HG02884 (cell line): ENCODE data around the gene INPP5B.
"Not testable (repeated sequence)": the region's sequence is repeated elsewhere in the genome, so short reads cannot be mapped to it uniquely, and the experiment has no call there.

ENCODE experiments used
- ATAC-seq: cut with Tn5 transposase; IDR thresholded peaks from one replicate; pipeline ENCODE4 v1.9.1; 2021; ENCODE audit warnings: mild to moderate bottlenecking, moderate library complexity; ENCODE audit not compliant: unreplicated experiment

INPP5B gene

GRCh38 chr1:37915476-37916093 is 31.3 kb downstream of the INPP5B start:
- ATAC-seq = no peak

DNA sequence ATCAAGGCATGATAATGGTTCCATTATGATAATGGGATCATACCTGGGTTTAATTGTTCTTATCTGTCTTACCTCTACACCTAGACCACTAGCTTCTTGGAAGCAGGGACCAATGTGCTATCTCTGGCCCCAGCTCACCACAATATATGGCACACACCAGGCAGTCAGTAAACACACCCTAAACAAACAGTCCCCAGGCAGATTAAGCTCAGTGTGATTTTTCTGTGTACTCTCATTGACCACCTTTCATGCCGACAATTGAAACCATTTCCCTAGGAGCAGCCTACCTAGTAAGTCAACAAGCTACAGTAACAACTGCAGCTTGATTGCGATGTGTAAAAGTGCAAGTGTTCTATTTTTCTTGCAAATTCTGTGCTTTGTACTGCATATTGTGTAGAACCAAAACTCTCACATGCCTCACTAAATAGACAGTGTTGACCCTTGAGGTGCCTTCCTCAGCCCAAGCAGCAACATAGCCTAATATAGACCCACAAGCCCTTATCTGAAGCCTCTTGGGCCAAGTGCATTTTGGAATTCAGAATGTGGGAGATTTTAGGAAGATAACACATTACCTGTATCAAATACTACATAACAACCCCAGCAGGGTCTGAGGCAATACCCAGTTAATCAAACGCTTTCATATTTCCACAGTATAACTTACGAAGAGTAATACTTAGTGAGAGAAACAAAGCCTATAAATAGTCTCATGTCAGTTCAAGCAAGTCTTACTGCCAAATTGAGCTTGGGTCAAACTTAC is 32.0 kb downstream of the INPP5B start:
- ATAC-seq = no peak

DNA sequence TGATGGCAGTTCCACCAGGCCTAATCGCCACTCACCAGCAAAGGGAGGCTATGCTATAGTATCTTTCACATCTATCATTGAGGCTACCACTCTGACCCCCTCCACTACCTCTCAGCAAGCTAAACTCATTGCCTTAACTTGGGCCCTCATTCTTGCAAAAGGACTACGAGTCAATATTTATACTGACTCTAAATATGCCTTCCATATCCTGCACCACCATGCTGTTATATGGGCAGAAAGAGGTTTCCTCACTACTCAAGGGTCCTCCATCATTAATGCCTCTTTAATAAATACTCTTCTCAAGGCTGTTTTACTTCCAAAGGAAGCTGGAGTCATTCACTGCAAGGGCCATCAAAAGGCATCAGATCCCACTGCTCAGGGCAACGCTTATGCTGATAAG is 35.4 kb downstream of the INPP5B start:
- not testable (repeated sequence) for ATAC-seq

DNA sequence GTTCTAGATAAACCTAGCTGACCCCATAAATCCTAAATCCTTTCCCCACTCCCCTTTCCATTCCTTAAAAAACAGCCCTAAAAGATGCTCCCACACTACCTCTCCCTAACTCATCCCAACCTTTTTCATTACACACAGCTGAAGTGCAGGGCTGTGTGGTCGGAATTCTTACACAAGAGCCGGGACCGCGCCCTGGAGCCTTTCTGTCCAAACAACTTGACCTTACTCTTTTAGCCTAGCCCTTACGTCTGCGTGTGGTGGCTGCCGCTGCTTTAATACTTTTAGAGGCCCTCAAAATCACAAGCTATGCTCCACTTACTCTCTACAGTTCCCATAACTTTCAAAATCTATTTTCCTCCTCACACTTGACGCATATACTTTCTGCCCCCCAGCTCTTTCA is 36.0 kb downstream of the INPP5B start:
- ATAC-seq = not testable (repeated sequence)

DNA sequence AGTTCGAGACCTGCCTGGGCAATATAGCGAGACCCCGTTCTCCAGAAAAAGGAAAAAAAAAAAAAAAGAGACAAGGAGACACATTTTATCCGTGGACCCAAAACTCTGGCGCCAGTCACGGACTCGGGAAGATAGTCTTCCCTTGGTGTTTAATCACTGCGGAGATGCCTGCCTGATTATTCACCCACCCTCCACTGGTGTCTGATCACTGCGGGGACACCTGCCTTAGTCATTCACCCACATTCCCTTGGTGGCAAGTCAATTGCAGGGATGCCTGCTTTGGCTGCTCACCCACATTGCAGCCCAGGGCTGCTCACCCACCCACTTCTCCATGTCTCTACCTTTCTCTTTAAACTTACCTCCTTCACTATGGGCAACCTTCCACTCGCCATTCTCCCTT is 38.3 kb downstream of the INPP5B start:
- ATAC-seq = not testable (repeated sequence)

GRCh38 chr1:37907416-37908125 is 39.3 kb downstream of the INPP5B start:
- not testable (repeated sequence) for ATAC-seq

DNA sequence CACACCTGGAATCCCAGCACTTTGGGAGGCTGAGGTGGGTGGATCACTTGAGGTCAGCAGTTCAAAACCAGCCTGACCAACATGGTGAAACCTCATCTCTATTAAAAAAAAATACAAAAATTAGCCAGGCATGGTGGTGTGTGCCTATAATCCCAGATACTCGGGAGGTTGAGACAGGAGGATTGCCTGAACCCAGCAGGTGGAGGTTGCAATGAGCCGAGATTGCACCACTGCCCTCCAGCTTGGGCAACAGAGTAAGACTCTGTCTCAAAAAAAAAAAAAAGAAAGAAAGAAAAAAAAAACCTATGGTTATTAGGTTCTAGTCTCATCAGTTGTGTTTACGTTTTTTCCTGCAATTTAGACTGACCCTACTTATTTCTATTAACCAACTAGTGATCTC is 40.3 kb downstream of the INPP5B start:
- not testable (repeated sequence) for ATAC-seq

DNA sequence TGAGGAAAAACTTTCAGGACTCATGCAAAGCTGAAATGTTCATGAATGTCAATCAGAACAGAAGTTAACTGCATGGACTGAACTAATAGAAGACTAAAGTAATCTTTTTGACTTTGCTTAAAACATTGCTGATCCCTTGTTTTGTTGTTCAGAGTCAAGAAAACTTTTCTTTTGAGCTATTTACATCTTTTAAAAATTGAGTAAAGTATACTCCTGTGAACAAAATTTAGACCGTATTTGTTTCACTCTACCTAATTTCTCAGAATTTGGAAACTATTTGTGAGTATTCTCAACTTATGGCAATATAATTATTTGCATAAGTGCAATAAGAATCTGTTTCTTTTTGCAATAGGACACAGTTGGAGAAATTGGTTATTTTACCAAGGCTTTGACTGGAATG is 41.1 kb downstream of the INPP5B start:
- no peak for ATAC-seq

GRCh38 chr1:37903921-37904320 is 42.9 kb downstream of the INPP5B start:
- not testable (repeated sequence) for ATAC-seq

- ATAC-seq = no peak
These were observed 43.9 kb downstream of the INPP5B start for GRCh38 chr1:37902983-37903382.

GRCh38 chr1:37901893-37902225 is 45.0 kb downstream of the INPP5B start:
- no peak for ATAC-seq

GRCh38 chr1:37901191-37901892 is 45.5 kb downstream of the INPP5B start:
- ATAC-seq = no peak

DNA sequence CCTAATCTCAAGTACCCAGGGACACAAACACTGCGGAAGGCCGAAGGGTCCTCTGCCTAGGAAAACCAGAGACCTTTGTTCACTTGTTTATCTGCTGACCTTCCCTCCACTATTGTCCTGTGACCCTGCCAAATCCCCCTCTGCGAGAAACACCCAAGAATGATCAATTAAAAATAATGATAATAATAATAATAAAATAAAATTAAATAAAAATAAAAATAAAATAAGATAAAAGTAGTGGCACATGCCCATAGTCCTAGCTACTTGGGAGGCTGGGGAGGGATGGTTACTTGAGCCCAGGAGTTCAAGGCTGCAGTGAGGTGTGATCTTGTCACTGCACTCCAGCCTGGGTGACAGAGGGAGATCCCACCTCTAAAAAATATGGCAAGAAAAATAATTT is 49.3 kb downstream of the INPP5B start:
- ATAC-seq = not testable (repeated sequence)

DNA sequence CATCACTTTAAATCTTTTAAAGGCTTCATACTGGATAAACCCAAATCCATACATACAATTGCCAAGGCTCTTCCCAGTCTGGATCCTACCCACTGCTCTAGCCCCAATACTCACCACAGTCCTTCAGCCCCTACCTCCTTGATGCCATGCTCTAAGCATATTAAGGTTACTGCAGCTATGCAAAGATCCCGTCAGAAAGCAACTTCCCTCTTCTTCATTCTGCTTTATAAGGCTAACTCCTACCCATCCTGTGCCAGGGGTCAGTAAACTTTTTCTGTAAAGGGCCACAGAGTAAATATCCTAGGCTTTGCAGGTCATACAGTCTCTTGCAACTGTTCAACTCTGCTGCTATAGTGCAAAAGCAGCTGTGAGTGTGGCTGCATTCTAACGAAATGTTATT is 53.2 kb downstream of the INPP5B start:
- ATAC-seq = no peak

DNA sequence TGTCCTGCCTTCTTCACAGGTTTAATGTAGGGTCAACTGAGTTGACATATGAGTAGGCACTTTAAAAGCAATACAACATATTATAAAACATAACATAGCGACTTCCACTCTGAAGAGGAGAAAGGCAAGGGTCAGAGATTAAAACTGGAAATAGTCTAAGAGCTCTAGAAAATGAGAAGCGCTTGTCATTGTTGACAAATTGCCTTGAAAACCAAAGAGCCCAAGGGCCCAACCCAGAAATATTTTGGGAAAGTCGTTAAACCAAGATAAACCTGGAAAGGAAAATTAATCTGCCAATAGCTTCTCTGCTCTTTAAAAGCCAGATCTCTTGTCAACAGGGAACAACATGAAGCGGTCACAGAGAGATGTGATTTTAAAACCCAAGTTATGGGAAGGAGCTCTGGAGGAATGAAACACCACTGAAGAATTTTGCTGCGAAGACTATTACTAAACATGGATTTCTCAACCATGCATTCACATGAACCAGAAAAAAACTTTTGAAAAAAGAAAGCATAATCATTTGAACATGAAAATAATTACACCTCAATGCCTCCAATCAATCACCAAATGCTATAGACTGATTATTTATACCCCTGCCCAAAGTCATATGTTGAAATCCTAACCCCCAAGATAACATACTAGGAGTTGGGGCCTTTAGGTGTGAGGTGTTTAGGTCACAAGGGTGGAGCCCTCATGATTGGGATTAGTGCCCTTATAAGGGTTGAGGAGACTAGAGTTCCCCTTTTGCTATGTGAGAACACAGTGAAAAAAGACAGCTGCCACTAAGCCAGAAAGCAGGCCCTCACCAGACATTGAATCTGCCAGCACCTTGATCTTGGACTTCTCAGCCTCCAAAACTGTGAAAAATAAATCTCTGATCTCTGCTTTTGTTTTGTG is 54.5 kb downstream of the INPP5B start:
- no peak for ATAC-seq

DNA sequence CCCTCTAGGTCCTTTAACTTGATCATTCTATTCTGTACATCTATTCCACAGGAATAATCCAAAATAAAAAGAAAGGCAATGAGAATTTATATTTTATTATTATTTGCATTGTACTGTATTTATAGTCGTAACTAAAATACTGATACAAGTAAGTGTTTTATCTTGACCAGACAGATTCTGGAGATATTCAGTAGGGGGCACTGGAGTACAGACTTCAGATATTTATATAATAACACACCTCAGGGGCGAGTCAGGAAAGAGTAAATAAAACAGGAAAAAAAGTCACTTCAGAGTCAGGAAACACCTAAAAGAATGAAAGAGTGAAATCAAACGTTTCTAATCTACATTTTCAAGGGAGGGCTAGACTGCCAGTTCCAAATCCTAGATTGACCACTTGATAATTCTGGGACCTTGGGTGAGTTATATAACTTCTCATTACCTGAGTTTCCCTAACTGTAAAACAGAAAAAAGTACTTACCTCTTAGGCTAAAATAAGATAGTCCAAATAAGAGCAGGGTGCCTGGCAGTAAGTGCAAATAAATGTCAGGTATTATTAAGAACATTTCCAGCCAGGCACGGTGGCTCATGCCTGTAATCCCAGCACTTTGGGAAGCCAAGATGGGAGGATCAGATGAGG is 56.4 kb downstream of the INPP5B start:
- no peak for ATAC-seq

GRCh38 chr1:37888022-37888700 is 58.7 kb downstream of the INPP5B start:
- ATAC-seq = no peak

- ATAC-seq = no peak
These were observed 62.7 kb downstream of the INPP5B start for GRCh38 chr1:37884145-37884544.

DNA sequence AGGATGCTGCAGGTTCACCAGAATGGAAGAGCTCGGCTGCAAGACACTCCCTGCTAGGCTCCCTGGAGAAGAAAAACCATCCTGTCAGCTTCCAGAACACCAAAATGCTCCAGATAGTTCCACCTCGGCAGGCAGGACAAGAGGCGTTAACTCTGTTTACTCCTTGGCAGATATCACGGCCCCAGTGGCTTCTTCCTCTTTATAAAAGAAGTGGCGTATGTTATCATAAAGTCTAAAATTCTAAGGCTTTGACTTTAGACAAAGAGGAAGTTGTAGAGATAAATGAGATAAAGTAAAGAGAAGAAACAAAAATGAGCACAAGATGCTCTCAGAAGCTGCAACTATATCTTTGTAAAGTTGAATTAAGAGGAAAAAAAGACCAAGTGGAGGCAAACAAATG is 63.2 kb downstream of the INPP5B start:
- no peak for ATAC-seq
